NCI-H2196 (cell line): ENCODE data around the gene PLXNA2.

Experiments used
- DNase-seq: peaks from one replicate; lab custom pipeline; 2025; ENCODE audit not compliant: unreplicated experiment; lab: John Stamatoyannopoulos, UW

The PLXNA2 gene

DNA sequence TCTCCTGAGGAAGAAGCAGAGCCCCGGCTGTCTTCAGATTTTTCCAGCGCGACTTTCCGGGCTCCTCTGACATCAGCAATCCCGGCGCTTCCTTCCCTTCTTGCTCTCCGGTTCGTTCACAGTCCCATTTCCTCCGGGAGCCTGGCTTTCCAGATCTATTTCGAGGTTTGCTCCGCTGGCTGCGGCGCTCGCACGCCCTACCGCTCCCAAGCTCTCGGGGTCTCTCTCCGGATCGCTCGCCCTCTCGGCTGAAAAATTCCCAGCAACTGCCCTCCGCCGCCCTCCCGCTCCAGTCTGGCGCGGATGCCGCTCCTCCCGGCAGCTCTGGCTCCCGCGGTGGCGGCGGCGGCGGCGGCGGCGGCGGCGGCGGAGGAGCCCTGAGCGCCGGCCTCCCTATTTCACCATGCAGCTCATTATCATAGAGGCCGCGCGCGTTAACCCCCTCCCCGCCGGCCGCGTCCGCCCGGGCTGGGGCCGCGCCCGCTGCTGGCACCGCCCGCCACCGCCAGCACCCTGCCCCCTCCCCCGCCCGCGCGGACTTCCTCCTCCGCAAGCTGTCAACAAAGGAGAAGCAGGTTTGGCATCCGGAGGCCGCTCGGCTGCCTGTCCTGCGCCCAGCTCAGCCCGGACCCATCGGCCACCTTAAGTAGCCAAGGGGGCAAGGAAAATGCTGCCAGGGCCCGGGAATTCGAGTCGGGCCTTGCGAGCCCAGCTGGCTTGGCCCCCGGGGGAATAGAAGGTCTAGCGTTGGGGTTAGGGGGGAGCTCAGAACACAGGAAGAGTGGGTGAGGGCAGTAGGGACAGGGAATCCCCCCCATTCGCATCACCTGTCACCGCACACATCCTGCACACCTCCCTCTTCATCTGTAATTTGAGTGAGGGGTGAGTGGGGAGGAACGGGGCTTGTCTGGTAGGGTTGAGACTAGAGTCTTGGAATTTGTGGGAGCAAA, at the start of gene PLXNA2:
PLXNA2 (minus strand) TSS at position 418 of the 950 bp plus-strand sequence. CDS start 26,462 bp downstream, outside the sequence.
- peak; percentile 74 for DNase-seq

DNA sequence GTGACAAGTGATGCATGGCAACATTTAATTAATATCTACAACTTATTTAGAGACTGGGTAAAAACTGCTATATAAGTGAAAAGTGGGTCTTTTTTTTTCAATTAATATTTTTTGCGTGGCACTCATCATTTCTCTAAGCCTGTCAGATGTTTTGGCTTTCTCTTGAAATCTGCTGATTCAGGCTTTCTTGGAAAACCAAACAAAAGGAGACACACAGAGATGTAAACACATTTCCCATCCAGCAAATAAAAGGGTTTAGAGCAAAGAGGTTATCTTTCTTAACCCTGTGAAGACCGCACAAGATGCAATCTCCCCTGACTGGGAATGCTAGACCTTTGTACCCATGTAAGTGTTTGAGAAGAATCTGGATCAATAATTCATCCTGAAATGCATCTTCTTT, 48.7 kb upstream of the PLXNA2 start:
- no peak for DNase-seq

DNA sequence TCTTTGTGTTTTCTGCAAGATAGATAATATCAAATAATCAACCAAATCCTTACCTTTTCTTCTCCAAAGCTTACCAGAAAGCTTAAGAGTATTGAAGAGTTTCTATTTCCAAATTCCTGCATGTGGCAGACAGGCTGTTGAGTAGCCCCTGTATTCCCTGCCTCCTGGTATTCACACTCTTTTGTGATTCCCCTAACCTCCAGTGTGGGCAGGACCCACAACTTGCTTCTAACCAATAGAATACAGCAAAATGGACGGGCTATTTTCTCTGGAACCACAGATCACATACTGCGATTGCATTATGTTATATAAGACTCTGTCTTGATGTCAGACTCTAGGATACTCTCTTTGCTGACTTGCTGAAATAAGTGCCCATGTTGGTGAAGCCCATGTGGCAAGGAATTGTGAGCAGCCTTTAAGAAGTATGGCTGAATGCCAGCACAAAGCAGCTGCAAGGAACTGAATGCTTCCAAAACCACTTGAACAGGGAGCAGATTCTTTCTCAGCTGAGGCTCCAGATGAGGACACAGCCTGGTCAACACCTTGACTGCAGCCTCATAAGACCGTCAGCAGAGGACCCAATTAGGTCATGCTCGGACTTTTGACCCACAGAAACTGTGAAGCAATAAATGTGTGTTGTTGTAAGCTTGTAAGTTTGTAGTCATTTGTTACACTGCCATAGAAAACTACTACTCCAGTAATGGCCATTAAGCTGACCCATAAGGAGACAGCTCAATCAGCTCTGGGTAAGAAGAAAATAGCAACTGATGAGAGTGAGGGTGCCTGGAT, 47.9 kb upstream of the PLXNA2 start:
- DNase-seq, result peak; percentile 13

DNA sequence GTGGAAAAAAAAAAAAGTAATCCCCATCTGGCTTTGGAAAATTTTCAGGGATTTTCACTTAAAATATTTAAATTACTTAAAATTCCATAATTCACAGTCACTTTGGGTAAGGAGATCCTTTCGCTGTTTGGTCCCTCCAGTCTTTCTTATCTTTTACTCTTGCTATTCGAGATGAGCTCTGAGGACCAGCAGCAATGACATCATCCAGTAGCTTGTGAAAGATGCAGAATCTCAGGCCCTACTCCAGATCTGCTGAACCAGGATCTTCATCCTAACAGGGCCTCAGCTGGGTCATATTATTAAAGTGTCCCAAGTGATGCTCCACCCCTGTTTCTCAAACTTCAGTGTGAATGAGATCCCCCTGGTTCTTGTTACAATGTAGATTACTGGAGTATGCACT, 46.9 kb upstream of the PLXNA2 start:
- no peak for DNase-seq

GRCh38 chr1:208289716-208290115, 45.5 kb upstream of the PLXNA2 start:
- DNase-seq, result no peak

GRCh38 chr1:208288495-208288894, 44.3 kb upstream of the PLXNA2 start:
- DNase-seq, result no peak

- DNase-seq, result no peak
Observed at GRCh38 chr1:208280681-208281450, 36.7 kb upstream of the PLXNA2 start.

DNA sequence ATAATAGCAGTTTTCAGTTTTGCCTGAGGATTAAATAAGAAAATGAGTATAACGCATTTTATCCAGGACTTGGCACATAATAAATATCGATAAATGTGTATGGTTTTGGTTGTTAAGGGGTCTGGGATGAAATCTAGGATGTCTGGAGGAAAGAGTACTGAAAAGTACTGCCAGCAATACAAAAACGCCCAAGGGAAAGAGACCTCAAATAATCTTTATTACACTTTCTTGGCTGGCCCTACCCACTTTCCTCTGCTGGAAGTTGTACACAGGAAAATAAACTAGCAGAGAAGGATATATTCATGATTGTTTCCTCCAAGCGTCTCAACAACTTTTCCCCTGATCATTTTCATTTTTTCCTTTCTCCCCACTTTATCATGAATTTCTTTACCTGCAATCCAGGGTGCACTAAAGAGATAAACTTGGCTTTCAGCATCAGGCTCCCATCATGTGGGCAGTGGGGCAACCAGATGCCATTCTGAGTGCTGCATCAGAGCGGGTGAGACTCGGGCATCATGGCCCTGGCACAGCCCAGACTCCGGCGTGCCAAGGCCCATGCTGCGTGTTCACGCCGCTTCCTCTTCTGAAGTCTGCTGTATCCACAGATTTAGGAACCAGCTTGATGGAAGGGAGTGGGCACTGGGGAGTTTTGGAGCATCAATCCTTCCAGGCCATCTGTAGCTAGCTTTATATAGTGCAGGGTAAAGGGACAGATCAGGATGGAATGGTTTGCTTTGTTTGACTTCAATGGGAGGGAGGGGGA, 35.8 kb upstream of the PLXNA2 start:
- DNase-seq, result no peak

- no peak for DNase-seq
Observed at GRCh38 chr1:208278638-208279037, 34.5 kb upstream of the PLXNA2 start.

DNA sequence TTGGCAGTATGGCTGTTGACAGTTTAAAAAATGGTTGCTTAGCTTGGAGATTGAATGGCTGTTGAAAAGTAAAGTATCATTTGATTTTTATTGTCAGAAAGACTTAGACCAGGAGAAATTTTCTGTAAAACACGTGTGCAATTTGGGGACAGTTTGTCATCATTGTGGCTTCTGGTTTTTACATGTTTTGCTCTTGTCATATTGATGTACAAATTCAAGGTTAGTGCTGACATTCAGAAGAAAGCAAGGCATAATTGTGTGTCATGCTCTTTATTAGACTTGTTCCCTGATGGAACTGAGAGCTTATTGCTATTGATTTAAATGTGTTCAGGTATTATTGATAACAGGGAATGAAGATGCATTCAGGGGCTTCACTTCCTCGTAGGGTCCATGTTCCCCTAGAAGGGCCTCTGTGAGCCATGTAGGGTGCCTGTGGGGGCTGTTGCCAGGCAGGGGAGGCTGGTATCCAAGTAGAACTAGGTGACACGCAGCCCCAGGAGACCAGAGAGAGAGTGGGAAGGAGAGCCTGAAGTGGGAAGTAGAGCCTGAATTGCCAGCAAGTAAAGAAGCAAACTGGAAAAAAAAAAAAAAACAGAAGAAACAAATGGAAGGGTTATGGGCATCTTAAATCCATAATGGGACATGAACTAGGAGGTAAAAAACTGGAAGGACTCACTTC, 32.7 kb upstream of the PLXNA2 start:
- DNase-seq, result no peak

GRCh38 chr1:208275083-208275482, 30.9 kb upstream of the PLXNA2 start:
- no peak for DNase-seq

DNA sequence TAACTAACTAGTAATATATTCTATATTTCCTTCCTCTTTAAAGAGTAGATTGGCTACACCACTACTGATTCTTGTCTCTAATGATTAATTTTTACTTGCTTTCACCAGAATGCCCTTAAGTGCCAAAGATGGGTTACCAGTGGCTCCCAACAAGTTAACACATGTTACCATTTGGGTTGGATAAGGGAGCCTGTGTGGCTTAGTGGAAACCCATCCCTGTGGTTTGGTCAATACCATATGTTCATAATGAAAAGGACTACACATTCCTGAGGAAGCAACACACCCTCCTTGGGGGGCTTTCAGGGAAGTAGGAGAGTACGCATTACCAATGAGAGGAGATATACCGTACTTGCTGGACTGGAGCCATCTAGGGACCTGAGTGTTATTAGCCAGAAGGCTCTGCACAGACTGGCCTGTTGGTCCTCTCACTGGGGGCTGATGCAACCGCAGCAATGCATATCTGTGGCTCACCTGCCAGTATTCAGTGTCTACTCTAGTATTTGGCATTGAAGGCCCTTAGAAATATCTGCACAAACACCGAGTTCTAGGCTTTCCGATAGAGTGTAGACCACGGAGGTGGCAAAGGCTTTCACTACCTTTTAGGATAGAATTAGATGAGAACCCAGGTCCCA, 29.3 kb upstream of the PLXNA2 start:
- no peak for DNase-seq

DNA sequence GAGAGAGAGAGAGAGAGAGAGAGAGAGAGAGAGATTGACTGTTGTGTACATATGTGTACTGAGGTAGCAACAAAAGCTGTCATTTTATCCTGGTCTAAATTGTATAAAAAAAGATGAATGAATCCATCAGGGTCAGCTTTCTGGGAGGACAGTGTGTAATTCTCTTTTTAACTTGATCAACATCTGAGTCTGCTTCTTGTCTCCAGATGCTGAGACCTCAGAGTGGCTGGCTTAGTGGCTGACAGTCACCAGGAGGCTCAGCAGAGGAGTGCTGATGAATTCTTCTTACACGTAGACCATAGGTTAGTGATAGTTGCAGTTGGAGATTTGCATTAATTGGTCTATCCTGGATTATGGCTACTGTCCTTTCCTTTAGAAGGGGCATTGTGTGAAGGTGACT, 28.5 kb upstream of the PLXNA2 start:
- DNase-seq, result no peak

GRCh38 chr1:208272311-208272710, 28.1 kb upstream of the PLXNA2 start:
- no peak for DNase-seq

DNA sequence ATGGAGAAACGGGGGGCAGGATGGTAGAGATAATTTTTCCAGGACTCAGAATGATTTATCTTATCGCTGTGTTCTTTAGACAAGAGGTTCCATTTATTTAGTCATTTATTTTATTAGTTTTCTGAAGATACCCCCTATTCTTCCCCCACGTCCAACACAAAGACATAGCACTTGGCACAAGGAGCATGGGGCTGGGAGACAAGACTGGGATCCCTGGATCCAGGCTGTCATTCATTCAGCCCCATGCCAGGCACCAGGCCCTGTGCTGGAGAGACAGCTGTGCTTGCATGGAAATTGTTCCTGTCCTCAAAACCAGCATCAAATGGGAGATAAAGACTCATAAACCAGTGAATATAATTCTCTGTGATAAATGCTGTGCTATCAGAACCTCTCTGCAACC, 27.1 kb upstream of the PLXNA2 start:
- DNase-seq, result no peak

GRCh38 chr1:208270651-208271141, 26.5 kb upstream of the PLXNA2 start:
- no peak for DNase-seq

GRCh38 chr1:208269338-208269666, 25.1 kb upstream of the PLXNA2 start:
- no peak for DNase-seq

DNA sequence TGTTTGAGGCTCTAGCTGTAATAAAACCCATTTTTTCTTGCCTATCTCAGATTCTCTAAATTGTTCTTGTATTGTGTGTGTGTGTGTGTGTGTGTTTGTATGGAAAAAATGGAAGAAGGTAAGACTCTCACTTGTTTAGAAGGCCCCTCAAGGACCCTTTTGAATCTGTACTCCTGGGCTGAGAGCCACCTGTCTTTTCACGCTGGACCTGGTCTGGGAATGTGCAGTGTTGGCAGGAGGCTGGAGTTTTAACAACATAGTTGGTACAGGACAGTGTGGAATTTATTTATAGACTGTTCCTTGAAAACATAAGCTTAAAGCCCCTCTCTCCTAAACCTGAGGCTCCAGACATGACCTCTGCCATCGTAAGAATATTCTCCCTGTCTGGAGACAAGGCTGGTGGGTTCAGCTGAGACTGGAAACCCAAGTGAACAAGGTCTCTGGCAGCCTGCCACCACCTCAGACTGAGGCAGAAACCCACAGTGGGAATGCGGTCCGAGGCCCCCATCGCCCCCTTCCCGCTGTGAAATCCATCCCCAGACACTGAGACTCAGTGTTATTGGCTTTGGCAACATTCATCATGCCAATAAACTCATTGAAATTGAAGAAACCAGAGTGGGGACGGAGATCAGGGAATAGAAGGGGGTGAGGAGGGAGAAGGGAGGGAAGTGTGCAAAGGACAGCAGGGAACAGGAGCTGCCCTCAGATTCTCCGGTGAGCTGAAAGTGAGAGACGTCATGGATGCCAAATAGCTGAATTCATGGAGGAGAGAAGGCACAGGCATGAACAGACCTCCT, 24.6 kb upstream of the PLXNA2 start:
- DNase-seq, result no peak

GRCh38 chr1:208265525-208265924, 21.3 kb upstream of the PLXNA2 start:
- no peak for DNase-seq
